Measurements from ENCODE around the gene SNUPN. TPM values are rescaled to one million over a fixed set of nuclear protein-coding genes. Genes with fewer than 3 reads are reported as not detected.

Gene SNUPN
- total RNA-seq, 5 donors from 2014 or later (not counting 1 experiment from before 2014, with no cell fraction given) = 17.7 to 26.7 (median 20.8) TPM

DNA sequence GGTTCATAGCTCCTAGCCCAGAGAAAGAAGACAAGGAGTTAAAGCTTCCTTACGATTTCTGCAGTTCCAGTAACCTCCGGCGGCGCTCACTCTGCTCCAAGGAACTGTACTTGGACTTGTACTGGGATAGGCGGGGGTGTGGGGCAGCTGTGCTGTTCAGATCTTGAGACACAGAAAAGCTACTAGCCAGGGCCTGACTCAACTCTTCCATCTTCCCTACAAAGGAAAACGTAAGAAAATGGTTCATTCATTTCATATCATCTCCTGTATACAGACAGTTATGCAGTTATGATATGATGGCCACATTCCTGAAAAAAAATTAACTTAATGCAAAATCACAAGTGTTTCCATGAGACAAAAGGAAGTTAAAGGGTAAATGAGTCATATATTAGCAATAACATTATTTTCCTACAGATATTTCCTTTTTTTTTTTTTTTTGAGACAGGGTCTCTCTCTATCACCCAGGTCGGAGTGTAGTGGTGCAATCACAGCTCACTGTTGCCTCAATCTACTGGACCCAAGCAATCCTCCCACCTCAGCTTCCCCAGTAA, 4.6 kb downstream of the SNUPN start:
- no peaks in the 10 kb centered on the region for H3K9me3 Mint-ChIP-seq
- no peak overlapping the region for H3K27ac ChIP-seq (ENCODE audit: low read length)

GRCh38 chr15:75620058-75620820, 5.3 kb downstream of the SNUPN start:
- H3K9me3 ChIP-seq = no peaks in the 10 kb centered on the region
- Mint-ChIP-seq H3K4me3 (peak overlapping the region in 1 of 3 donors; percentile 30), H3K27ac (peak overlapping the region; percentile 65 to 72), H3K9me3 (no peaks in the 10 kb centered on the region), H3K27me3 (no peaks in the 10 kb centered on the region), H3K36me3 (peaks cover 34% of the 10 kb centered on the region), H3K4me1 (peaks cover 27 to 35% (median 30%) of the 10 kb centered on the region in 3 donors)
- H3K27me3 ChIP-seq (replicated peaks in 1 of 2; ENCODE audit: control insufficient read depth in 2 of 2, extremely low read depth in 1 of 2, insufficient read depth in 2 of 2, low read length in 1 of 2) = no peaks in the 10 kb centered on the region
- peaks cover 0 to 43% of the 10 kb centered on the region in 2 donors for H3K36me3 ChIP-seq (ENCODE audit: control insufficient read depth in 2 of 2, extremely low read depth in 1 of 2, insufficient read depth in 1 of 2, low read length in 1 of 2)
- no CpG with 5 or more reads among the region's 4 CpGs for WGBS (ENCODE audit: insufficient coverage)
- DNase-seq = no peak
- peaks cover 0 to 25% of the 10 kb centered on the region in 2 experiments for H3K4me1 ChIP-seq (ENCODE audit: control insufficient read depth in 1 of 2, extremely low read depth in 1 of 2, insufficient read depth in 2 of 2, low read length in 2 of 2)
- ATAC-seq (replicated peaks in 1 of 4) = no peak
- H3K27ac ChIP-seq (ENCODE audit: low read length) = no peak overlapping the region
- no peak overlapping the region for H3K4me3 ChIP-seq (ENCODE audit: control insufficient read depth in 1 of 2, extremely low read depth in 1 of 2, low read length in 1 of 2)
- ChIA-PET CTCF (interaction anchor here in 1 of 2 donors (0.5 kb wide), 1 partner anchor 9 kb away, joined by 4 read pairs; no protein-coding TSS in a partner anchor), POLR2A (interaction anchor here (0.6 to 0.8 kb wide), 2 partner anchors 118 to 168 kb away, joined by 3 read pairs; no protein-coding TSS in a partner anchor)

More for the DNA sequence above, 4.6 kb downstream of the SNUPN start:
- 87% methylated on average over 3 of the region's 7 CpGs for WGBS (ENCODE audit: insufficient coverage)
- Histone ChIP-seq H3K4me3 (ENCODE audit: control insufficient read depth in 1 of 2, extremely low read depth in 1 of 2, low read length in 1 of 2) (no peak overlapping the region), H3K9me3 (no peaks in the 10 kb centered on the region), H3K36me3 (ENCODE audit: control insufficient read depth in 2 of 2, extremely low read depth in 1 of 2, insufficient read depth in 1 of 2, low read length in 1 of 2) (peaks cover 0 to 39% of the 10 kb centered on the region in 2 donors), H3K4me1 (ENCODE audit: control insufficient read depth in 1 of 2, extremely low read depth in 1 of 2, insufficient read depth in 2 of 2, low read length in 2 of 2) (peaks cover 0 to 28% of the 10 kb centered on the region in 2 experiments), H3K27me3 (replicated peaks in 1 of 2; ENCODE audit: control insufficient read depth in 2 of 2, extremely low read depth in 1 of 2, insufficient read depth in 2 of 2, low read length in 1 of 2) (no peaks in the 10 kb centered on the region)
- Mint-ChIP-seq H3K4me1 (peaks cover 29 to 36% (median 31%) of the 10 kb centered on the region in 3 donors), H3K36me3 (peaks cover 30% of the 10 kb centered on the region), H3K4me3 (peak overlapping the region in 1 of 3 donors; percentile 30), H3K27ac (peak overlapping the region; percentile 65 to 78), H3K27me3 (no peaks in the 10 kb centered on the region)
- no peak for DNase-seq
- ChIA-PET CTCF (interaction anchor here in 1 of 2 donors (0.5 to 0.6 kb wide), 2 partner anchors 10 to 16 kb away, joined by 4 to 5 read pairs; no protein-coding TSS in a partner anchor), POLR2A (interaction anchor here in 1 of 2 donors (0.8 kb wide), 1 partner anchor 169 kb away, joined by 3 read pairs; no protein-coding TSS in a partner anchor)
- no peak for ATAC-seq (replicated peaks in 1 of 4)

DNA sequence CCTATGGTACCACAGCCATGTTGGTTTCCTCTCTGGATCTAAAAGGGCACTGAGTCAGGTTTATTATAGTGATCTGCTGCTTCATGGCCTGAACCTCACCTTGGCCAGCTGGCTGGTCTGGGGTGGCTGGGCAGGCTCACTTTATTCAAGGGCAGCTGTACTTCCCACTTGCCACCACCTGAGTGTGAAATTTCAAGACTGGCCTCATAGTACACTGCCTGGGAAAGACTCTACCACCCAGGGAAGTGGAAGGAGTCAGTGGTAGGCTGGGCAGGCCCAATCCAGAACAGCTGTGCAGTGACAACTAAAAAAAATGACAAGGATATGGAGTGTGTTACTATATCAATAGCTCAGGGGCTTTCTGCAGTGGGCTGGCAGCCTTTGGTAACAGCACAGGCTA, 8.8 kb downstream of the SNUPN start:
- H3K27ac Mint-ChIP-seq = no peak overlapping the region

GRCh38 chr15:75606711-75607699, 18.5 kb downstream of the SNUPN start:
- ATAC-seq (replicated peaks in 1 of 4) (peak; percentile 80 to 84 (median 82)), DNase-seq (peak in 26 of 35 experiments; percentile 3 to 49 (median 16))
- peak overlapping the region; percentile 86 for H3K27ac ChIP-seq (ENCODE audit: low read length)
- H3K9me3 ChIP-seq = no peaks in the 10 kb centered on the region
- Mint-ChIP-seq H3K36me3 (peaks cover 37% of the 10 kb centered on the region), H3K9me3 (no peaks in the 10 kb centered on the region), H3K4me3 (peak overlapping the region; percentile 40 to 62 (median 59)), H3K4me1 (peaks cover 39 to 53% (median 43%) of the 10 kb centered on the region in 3 donors), H3K27ac (peak overlapping the region; percentile 92 to 99), H3K27me3 (no peaks in the 10 kb centered on the region)
- H3K36me3 ChIP-seq (ENCODE audit: control insufficient read depth in 2 of 2, extremely low read depth in 1 of 2, insufficient read depth in 1 of 2, low read length in 1 of 2) = peaks cover 7 to 14% of the 10 kb centered on the region in 2 donors
- H3K4me1 ChIP-seq (ENCODE audit: control insufficient read depth in 1 of 2, extremely low read depth in 1 of 2, insufficient read depth in 2 of 2, low read length in 2 of 2) = peaks cover 36 to 47% of the 10 kb centered on the region in 2 experiments
- peak overlapping the region in 1 of 2 donors; percentile 21 for H3K4me3 ChIP-seq (ENCODE audit: control insufficient read depth in 1 of 2, extremely low read depth in 1 of 2, low read length in 1 of 2)
- POLR2A ChIA-PET = no interaction called here
- H3K27me3 ChIP-seq (replicated peaks in 1 of 2; ENCODE audit: control insufficient read depth in 2 of 2, extremely low read depth in 1 of 2, insufficient read depth in 2 of 2, low read length in 1 of 2) = no peaks in the 10 kb centered on the region
- WGBS (ENCODE audit: insufficient coverage) = no CpG with 5 or more reads among the region's 6 CpGs
- CTCF ChIA-PET = interaction anchor here in 1 of 2 donors (0.5 to 1.8 kb wide), 3 partner anchors 33 to 239 kb away, joined by 3 to 11 read pairs (median 4); partner anchors contain the start of genes IMP3, MAN2C1 and SIN3A

More for the DNA sequence above, 8.8 kb downstream of the SNUPN start:
- H3K36me3 Mint-ChIP-seq = peaks cover 57% of the 10 kb centered on the region
- H3K9me3 ChIP-seq = no peaks in the 10 kb centered on the region
- ChIA-PET POLR2A (no interaction called here), CTCF (no interaction called here)
- no peaks in the 10 kb centered on the region for H3K9me3 Mint-ChIP-seq
- no peak overlapping the region for H3K4me3 ChIP-seq (ENCODE audit: control insufficient read depth in 1 of 2, extremely low read depth in 1 of 2, low read length in 1 of 2)
- peaks cover 4 to 65% of the 10 kb centered on the region in 2 donors for H3K36me3 ChIP-seq (ENCODE audit: control insufficient read depth in 2 of 2, extremely low read depth in 1 of 2, insufficient read depth in 1 of 2, low read length in 1 of 2)
- H3K4me1 ChIP-seq (ENCODE audit: control insufficient read depth in 1 of 2, extremely low read depth in 1 of 2, insufficient read depth in 2 of 2, low read length in 2 of 2) = peaks cover 0 to 16% of the 10 kb centered on the region in 2 experiments
- no peaks in the 10 kb centered on the region for H3K27me3 ChIP-seq (replicated peaks in 1 of 2; ENCODE audit: control insufficient read depth in 2 of 2, extremely low read depth in 1 of 2, insufficient read depth in 2 of 2, low read length in 1 of 2)
- DNase-seq = no peak
- no peak overlapping the region for H3K27ac ChIP-seq (ENCODE audit: low read length)
- peaks cover 17 to 19% (median 17%) of the 10 kb centered on the region in 3 donors for H3K4me1 Mint-ChIP-seq
- H3K27me3 Mint-ChIP-seq = no peaks in the 10 kb centered on the region
- no peak for ATAC-seq (replicated peaks in 1 of 4)
- H3K4me3 Mint-ChIP-seq = no peak overlapping the region

- ATAC-seq (replicated peaks in 1 of 4) (no peak), DNase-seq (no peak)
- peaks cover 36 to 47% of the 10 kb centered on the region in 2 experiments for H3K4me1 ChIP-seq (ENCODE audit: control insufficient read depth in 1 of 2, extremely low read depth in 1 of 2, insufficient read depth in 2 of 2, low read length in 2 of 2)
- no peaks in the 10 kb centered on the region for H3K9me3 Mint-ChIP-seq
- H3K9me3 ChIP-seq = no peaks in the 10 kb centered on the region
- ChIA-PET POLR2A (interaction anchor here in 1 of 2 donors (0.7 kb wide), 1 partner anchor 12 kb away, joined by 3 read pairs; no protein-coding TSS in a partner anchor), CTCF (interaction anchor here in 1 of 2 donors (1.8 kb wide), 1 partner anchor 34 kb away, joined by 11 read pairs; the partner anchor contains the start of gene IMP3)
- H3K4me3 Mint-ChIP-seq = peak overlapping the region; percentile 40 to 62 (median 59)
- peak overlapping the region in 1 of 2 donors; percentile 21 for H3K4me3 ChIP-seq (ENCODE audit: control insufficient read depth in 1 of 2, extremely low read depth in 1 of 2, low read length in 1 of 2)
- peak overlapping the region; percentile 86 for H3K27ac ChIP-seq (ENCODE audit: low read length)
- peaks cover 40% of the 10 kb centered on the region for H3K36me3 Mint-ChIP-seq
- H3K36me3 ChIP-seq (ENCODE audit: control insufficient read depth in 2 of 2, extremely low read depth in 1 of 2, insufficient read depth in 1 of 2, low read length in 1 of 2) = peaks cover 7 to 16% of the 10 kb centered on the region in 2 donors
- H3K4me1 Mint-ChIP-seq = peaks cover 39 to 53% (median 46%) of the 10 kb centered on the region in 3 donors
- peak overlapping the region; percentile 92 to 99 for H3K27ac Mint-ChIP-seq
- WGBS (ENCODE audit: insufficient coverage) = no CpG with 5 or more reads among the region's 8 CpGs
- H3K27me3 ChIP-seq (replicated peaks in 1 of 2; ENCODE audit: control insufficient read depth in 2 of 2, extremely low read depth in 1 of 2, insufficient read depth in 2 of 2, low read length in 1 of 2) = no peaks in the 10 kb centered on the region
- H3K27me3 Mint-ChIP-seq = no peaks in the 10 kb centered on the region
Measured at GRCh38 chr15:75606026-75606425, 19.5 kb downstream of the SNUPN start.

Data from T-cell (primary cell).